HG02798 (cell line): Measurements from ENCODE around the gene ZNF354B.
"Not testable (repeated sequence)": the region's sequence is repeated elsewhere in the genome, so short reads cannot be mapped to it uniquely, and the experiment has no call there.

Experiments
- ATAC-seq: cut with Tn5 transposase; IDR thresholded peaks from one replicate; pipeline ENCODE4 v1.9.1; 2021; ENCODE audit warnings: mild to moderate bottlenecking; ENCODE audit not compliant: unreplicated experiment, poor library complexity

Gene ZNF354B

DNA sequence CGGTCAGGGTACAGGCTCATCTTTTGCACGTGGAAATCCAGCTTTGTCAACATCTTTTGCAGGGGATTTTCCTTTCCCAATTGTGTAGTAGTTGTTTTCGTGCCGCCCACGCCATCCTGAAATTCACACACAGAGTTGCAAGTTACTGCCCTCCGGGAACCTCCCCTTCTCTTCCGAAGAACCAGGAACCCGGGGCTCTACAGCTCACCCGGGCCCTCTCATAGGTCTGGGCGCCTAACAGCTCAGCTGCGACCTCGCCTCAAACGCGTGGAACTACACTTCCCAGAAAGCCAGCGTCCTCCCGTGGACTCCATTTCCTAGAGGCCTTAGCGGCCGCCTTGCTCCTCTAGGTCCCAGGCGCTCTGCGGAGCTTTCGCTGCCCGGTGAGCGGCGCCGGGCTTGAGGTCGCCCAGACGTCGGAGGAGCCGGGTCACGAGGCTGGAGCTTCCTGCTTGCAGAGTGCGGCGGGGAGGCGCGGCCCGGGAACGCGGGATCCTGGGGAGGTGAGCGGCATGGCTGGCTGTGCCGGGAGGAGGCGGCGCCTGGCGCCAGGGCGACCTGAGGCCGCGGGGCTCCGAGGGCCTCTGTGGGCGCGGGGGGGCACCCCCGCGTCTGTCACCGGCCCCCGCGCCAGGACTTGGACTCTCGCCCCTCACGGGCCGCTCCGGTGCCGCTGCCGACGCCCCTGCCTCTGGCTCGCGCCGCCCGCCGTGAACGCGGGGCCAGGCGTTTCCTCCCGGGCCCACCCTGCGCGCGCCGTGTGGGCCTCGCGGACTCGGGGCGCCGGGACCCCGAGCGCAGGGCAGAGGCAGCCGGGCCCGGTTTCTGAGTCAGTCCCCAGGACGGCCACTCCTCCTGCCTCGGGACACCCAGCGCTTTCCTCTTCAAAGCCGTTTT, at the start of gene ZNF354B:
Gene ZNF354B, plus strand, starts transcription at position 329 of the 897 bp plus-strand sequence. CDS start 1,095 bp downstream, outside the sequence.
- peak; percentile 98 for ATAC-seq

- ATAC-seq: no peak
Observed at GRCh38 chr5:178817506-178817905, 42.2 kb upstream of the ZNF354B start.

DNA sequence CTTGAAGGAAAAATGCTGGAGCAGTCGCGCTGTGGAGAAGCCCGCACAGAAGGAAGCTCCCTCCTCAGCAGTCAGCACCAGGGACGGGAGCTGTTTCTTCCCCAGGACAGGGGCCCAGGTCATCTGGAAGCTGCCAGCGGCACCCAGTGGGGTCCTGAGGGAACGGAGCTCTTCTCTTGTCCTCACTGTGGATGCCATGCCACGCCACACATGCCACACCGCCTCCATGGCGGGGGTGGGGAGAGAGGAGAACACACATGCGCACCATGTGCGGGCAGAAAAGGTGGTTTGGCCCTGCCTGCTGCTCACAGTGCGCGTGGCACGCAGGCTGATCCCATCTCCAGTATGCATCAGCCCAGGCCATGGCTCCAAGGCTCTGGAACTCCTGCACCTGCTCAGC, 41.7 kb upstream of the ZNF354B start:
- ATAC-seq: no peak

- ATAC-seq: no peak
Observed at GRCh38 chr5:178820001-178820400, 39.8 kb upstream of the ZNF354B start.

GRCh38 chr5:178825444-178825843, 34.3 kb upstream of the ZNF354B start:
- no peak for ATAC-seq

DNA sequence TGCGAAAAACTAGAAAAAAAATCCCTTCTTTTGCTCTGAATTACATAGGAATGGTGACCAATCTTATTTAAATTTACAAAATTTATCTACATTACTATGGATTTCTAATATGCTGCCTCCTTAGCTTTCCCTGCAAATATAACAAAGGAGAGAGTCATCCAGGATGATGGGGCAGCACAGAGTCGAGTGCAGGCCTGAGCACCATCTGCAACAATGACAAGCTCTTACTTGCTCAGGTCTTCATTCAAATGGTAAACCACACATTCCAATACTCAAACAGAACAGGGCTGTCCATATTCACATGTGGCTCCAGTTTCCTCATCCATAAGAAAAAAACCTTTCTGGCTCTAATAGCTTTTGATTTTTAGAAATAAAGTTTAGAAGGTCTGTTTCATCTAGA, 33.5 kb upstream of the ZNF354B start:
- no peak for ATAC-seq

DNA sequence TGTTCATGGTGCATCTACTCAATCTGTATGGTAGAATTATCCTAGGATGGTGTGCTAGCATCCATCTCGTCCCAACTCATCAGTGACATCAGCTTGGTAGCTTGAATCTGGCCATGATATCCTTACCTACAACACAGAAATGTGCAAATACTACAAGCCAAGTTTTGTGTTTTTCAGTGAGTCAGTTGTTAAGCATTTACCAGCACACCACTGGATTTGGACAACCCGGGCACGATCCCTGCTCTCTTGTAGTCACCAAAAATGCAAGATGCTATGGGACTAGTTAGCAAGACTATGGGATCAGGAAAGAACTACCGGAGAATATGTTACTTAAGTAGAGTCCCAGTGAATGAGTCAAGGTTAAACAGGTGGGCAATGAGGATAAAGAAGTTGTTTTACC, 32.1 kb upstream of the ZNF354B start:
- ATAC-seq: no peak

DNA sequence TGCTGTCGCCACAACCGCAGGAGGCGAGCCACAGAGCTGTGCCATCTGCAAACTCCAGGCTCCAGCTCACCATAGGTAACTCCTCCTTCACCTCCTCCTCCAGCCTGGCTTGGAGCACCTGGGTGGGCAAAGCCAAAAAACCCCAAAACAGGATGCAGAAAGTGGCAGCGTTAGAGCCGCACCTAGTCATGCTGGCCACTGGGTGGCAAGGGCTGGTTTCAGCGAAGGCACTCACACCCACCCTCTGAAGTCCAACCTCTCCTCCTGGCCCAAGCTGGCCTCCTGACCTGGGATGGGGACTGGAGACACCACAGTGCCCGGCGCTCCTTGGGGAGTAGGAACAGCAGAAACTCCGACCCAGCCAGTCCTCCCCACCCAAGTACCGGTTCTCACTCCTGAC, 28.7 kb upstream of the ZNF354B start:
- ATAC-seq: no peak

DNA sequence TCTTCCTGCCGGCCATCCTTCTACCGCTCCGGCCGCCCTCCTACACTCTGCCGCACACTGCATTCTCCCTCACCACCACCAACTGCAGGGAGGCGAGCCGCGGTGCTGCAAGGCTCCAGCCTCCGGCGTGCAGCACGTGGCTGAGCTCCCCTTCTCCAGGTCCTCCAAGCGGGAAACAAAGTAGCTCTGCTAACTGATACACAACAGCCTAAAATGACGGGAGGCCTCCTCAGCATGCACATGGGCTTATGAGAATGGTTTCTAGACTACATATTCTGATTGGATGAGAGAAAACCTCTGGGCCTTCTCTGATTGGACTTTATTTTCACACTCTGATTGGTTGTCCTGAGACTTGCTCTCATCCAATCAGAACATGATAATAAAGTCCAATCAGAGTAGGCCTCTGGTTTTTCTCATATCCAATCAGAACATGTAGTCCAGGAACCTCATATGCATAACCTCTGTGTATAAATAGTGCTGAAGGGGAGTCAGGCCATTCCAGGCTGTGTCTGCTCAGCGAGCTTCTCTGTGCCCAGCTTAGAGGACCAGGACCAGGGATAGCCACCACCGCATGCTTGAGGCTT, 27.0 kb upstream of the ZNF354B start:
- ATAC-seq: no peak

GRCh38 chr5:178836628-178837027, 23.1 kb upstream of the ZNF354B start:
- no peak for ATAC-seq

DNA sequence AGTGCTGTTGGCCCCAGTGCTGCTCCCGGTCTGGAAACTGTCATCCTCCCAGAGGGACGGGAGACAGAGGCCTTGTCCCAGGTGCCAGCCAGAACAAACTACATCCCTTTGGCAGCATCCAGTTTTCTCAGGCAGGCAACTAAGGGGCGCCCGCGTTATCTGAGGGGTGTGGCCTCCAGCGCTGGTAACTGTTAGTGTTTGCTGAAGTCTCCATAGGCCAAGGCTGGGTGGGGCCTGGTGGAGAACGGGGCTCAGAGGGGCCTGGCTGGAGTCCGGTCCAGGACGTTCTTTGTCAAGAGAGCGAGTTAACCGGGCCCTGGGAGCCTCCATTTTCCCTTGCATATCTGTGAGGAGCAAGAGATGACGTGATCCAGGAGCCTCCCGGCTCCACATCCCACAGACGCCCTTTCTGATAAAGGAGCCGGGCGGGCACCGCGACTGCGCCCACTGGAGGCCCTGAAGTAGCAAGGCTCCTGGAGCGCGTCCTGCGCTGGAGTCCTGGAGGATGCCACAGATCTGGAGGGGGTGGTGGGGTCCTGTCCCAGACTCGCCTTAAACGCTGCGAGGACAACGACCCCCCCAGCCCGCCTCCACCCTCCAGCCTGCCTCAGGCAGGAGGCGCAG, 20.9 kb upstream of the ZNF354B start:
- not testable (repeated sequence) for ATAC-seq

DNA sequence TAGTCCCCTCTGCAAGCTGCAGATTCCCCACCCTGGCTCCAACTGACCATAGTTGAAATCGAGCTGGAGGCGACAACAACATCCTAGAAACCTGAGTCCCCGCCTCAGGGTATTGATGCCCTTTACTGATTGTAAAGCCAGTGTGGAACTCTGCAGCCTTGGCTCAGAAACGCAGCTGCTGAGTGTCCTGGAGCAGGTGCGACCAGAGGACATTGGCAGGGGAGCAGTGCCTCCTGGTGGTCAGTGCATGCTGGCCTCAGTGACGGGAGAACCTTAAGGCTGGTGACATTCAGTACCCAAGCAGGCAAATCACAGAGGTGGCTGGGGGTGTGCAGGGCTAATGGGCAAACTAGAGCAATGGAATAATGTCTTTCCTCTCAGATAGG, 20.4 kb upstream of the ZNF354B start:
- ATAC-seq: no peak

DNA sequence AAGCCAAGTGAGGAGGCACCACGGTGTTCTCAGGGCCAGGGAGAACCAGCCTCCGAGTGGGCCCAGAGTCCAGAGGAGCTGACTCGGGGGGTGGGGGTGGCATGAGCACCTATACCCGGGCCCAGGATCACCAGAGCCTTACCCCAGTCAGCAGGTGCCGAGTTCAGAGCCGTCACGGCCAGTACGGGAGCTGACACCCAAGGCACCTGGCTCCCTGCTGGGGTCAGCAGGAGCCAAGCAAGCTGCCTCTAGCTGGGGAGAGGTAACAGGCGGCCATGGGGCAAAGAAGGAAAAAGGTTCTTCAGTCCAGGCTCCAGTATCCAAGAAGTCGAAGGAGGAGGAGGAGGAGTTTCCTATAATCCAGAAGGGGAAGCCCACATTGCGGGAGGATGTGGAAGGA, 19.4 kb upstream of the ZNF354B start:
- not testable (repeated sequence) for ATAC-seq

- no peak for ATAC-seq
Observed at GRCh38 chr5:178849316-178849715, 10.4 kb upstream of the ZNF354B start.

DNA sequence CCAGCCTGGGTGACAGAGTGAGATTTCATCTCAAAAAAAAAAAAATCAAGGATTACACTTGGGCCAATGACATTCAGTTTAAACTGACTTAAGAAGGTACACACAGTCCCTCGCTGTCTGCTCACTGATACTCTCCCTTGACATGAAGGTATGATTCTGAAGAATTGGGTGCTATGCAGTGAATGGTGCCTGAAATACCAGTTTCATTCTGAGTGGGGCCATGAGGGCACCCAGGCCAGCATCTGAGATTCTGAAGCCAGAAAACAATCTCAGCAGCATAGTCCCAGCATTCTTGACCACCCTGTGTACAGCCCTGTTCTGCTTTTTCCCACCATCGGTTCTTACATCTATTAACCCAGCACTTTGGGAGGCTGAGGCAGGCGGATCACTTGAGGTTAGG, 7.8 kb upstream of the ZNF354B start:
- ATAC-seq: no peak

GRCh38 chr5:178854284-178854683, 5.5 kb upstream of the ZNF354B start:
- no peak for ATAC-seq

- ATAC-seq: not testable (repeated sequence)
Observed at GRCh38 chr5:178860615-178861014, 862 bp downstream of the ZNF354B start.

GRCh38 chr5:178861627-178862026, 1.9 kb downstream of the ZNF354B start:
- no peak for ATAC-seq

GRCh38 chr5:178866946-178867345, 7.2 kb downstream of the ZNF354B start:
- ATAC-seq: no peak

GRCh38 chr5:178869577-178869976, 9.8 kb downstream of the ZNF354B start:
- ATAC-seq: no peak

GRCh38 chr5:178870411-178870810, 10.7 kb downstream of the ZNF354B start:
- ATAC-seq: no peak
